K562 (cell line): ENCODE data around the gene PTPN7. TPM values are rescaled to one million over a fixed set of nuclear protein-coding genes. Genes with fewer than 3 reads are reported as not detected.

Experiments
- ASH1L ChIP-seq: fragments of 450-650 bp; IDR thresholded peaks from 2 replicates; pipeline ENCODE4 v1.6.1; 2018; ENCODE audit warnings: borderline replicate concordance, mild to moderate bottlenecking, low read depth; ENCODE audit not compliant: partially characterized antibody
- CCNT2 ChIP-seq: IDR thresholded peaks from 2 replicates; pipeline ENCODE4 v1.6.1; 2011; ENCODE audit warnings: borderline replicate concordance, low read depth, mild to moderate bottlenecking, moderate library complexity, mixed read lengths, low read length; ENCODE audit not compliant: insufficient read length; ENCODE audit errors: extremely low read depth
- CEBPG ChIP-seq, 3 experiments: fragments of 200-800 bp in 1 of 3; sonication (Bioruptor generic) in 1 of 3; sonication (generic) in 1 of 3; formaldehyde crosslinking in 1 of 3; IDR thresholded peaks in 2 of 3; conservative IDR thresholded peaks in 1 of 3; 2 replicates each; pipeline versions ENCODE4 v1.6.1 to v1.8.0; 2016 to 2022; ENCODE audit warnings: missing compliant biosample characterization in 2 of 3, missing genetic modification characterization in 2 of 3, mild to moderate bottlenecking in 1 of 3, missing genetic modification reagents in 1 of 3
- CREB3 ChIP-seq: fragments of 450-650 bp; conservative IDR thresholded peaks from 2 replicates; pipeline ENCODE4 v1.6.1; 2016; ENCODE audit warnings: missing genetic modification characterization, low read depth, mild to moderate bottlenecking, missing compliant biosample characterization, moderate library complexity
- HDAC8 ChIP-seq: fragments of 450-650 bp; IDR thresholded peaks from 2 replicates; pipeline ENCODE4 v1.6.1; 2016; ENCODE audit warnings: mild to moderate bottlenecking, missing genetic modification characterization, moderate library complexity, missing compliant biosample characterization
- LARP7 ChIP-seq: fragments of 450-650 bp; IDR thresholded peaks from 2 replicates; pipeline ENCODE4 v1.6.1; 2016
- NR2C2 ChIP-seq, 2 experiments: fragments of 200-800 bp in 1 of 2; sonication (Bioruptor generic) in 1 of 2; sonication (generic) in 1 of 2; formaldehyde crosslinking in 1 of 2; IDR thresholded peaks; 2 replicates each; pipeline versions ENCODE4 v1.6.1 to v1.8.0; 2016 to 2022; ENCODE audit warnings: mild to moderate bottlenecking in 1 of 2, missing compliant biosample characterization in 1 of 2, missing genetic modification characterization in 1 of 2, missing genetic modification reagents in 1 of 2
- PATZ1 ChIP-seq: fragments of 250-450 bp; sonication (Bioruptor Pico); IDR thresholded peaks from 2 replicates; pipeline ENCODE4 v1.5.0; 2020; ENCODE audit warnings: mild to moderate bottlenecking, borderline replicate concordance
- POLR2AphosphoS5 ChIP-seq: IDR thresholded peaks from 2 replicates; pipeline ENCODE4 v1.6.1; 2011; ENCODE audit warnings: mild to moderate bottlenecking, low read depth, low read length, moderate library complexity; ENCODE audit not compliant: control insufficient read depth, insufficient read depth
- PRDM10 ChIP-seq: fragments of 450-650 bp; IDR thresholded peaks from 2 replicates; pipeline ENCODE4 v1.6.1; 2018; ENCODE audit not compliant: partially characterized antibody
- RBBP5 ChIP-seq: fragments of 200-600 bp; sonication (generic); IDR thresholded peaks from 2 replicates; pipeline ENCODE4 v1.6.1; 2012; ENCODE audit warnings: borderline replicate concordance, mild to moderate bottlenecking, low read length, control low read depth, inconsistent platforms; ENCODE audit not compliant: insufficient read depth, poor library complexity, severe bottlenecking
- SAFB ChIP-seq: fragments of 200-400 bp; formaldehyde crosslinking; IDR thresholded peaks from 2 replicates; pipeline ENCODE4 v1.6.1; 2017; ENCODE audit warnings: low read depth, low read length, borderline replicate concordance
- TFAP4 ChIP-seq: sonication (generic); formaldehyde crosslinking; IDR thresholded peaks from 2 replicates; pipeline ENCODE4 v1.8.0; 2022; ENCODE audit warnings: missing genetic modification reagents, mild to moderate bottlenecking, moderate library complexity, borderline replicate concordance
- ZBTB17 ChIP-seq: fragments of 450-650 bp; formaldehyde crosslinking; IDR thresholded peaks from 2 replicates; pipeline ENCODE4 v1.4.0; 2020; ENCODE audit warnings: mild to moderate bottlenecking
- ZNF436 ChIP-seq: fragments of 250-450, 450-650 bp; sonication (Bioruptor Pico); formaldehyde crosslinking; IDR thresholded peaks from 2 replicates; pipeline ENCODE4 v1.7.0; 2020; ENCODE audit warnings: mild to moderate bottlenecking
- polyA plus RNA-seq, 8 experiments: library from polyadenylated mRNA; depleted of rRNA in 4 of 8; stranded (reverse) in 5 of 8; unstranded in 3 of 8; fragments of >200 nt; fragmentation: Nextera tagmentation in 2 of 8; fragmentation: Illumina TruSeq in 1 of 8; extraction: Ambion mirVana in 2 of 8; extraction: Trizol in 1 of 8; gene quantifications; 2 replicates each; pipeline versions ENCODE4 v1.2.1 to v1.2.3, GENCODE V29; 2011 to 2014; ENCODE audit warnings: inconsistent platforms in 1 of 8, missing spikeins in 1 of 8
- total RNA-seq, 7 experiments: library from RNA; depleted of rRNA in 6 of 7; stranded (reverse); fragments of >200 nt in 6 of 7; fragmentation: Illumina TruSeq in 2 of 7; extraction: Trizol in 2 of 7; gene quantifications; 2 replicates each; pipeline versions ENCODE4 v1.2.1 to v1.2.3, GENCODE V29; 2011 to 2021; ENCODE audit warnings: low replicate concordance in 1 of 7

PTPN7 gene
- total and polyA plus RNA-seq, 9 of the 15 experiments (the other 6 are each of a cell fraction or from before 2014, with no cell fraction given): 18.7 to 144 (median 120) TPM

GRCh38 chr1:202143768-202144401 is 16.5 kb downstream of the PTPN7 start (continued):
- TF ChIP-seq TFAP4: peak; percentile 87
- no peak for TF ChIP-seq HDAC8 (tag)
- TF ChIP-seq NR2C2 (CRISPR knock-in tag; IDR thresholded peaks at IDR 0.05): no peak; the same call in 1 of the 2 replicates
- TF ChIP-seq NR2C2 (tag; IDR thresholded peaks at IDR 0.05): no peak
- no peak for TF ChIP-seq CEBPG (CRISPR knock-in tag; IDR thresholded peaks at IDR 0.05)
- TF ChIP-seq CEBPG (tag; conservative IDR thresholded peaks at IDR 0.05 in 1 of 2, IDR thresholded peaks at IDR 0.05 in 1 of 2): no peak
- TF ChIP-seq CREB3 (tag): no peak
- no peak for TF ChIP-seq ZNF436 (CRISPR knock-in tag)
- TF ChIP-seq ASH1L: no peak
- 0 out of 2 replicates have a peak, but pooled peaks have one; percentile 13 for TF ChIP-seq ZBTB17
- TF ChIP-seq CCNT2: no peak
- TF ChIP-seq LARP7: no peak
- peak; percentile 49 for TF ChIP-seq RBBP5
- TF ChIP-seq PATZ1 (CRISPR knock-in tag): no peak
- TF ChIP-seq SAFB: no peak
- TF ChIP-seq POLR2AphosphoS5: no peak
- no peak for TF ChIP-seq PRDM10
